Peyer's patch (tissue), 4 donors: Measurements from ENCODE around the gene AMN1. TPM values are rescaled to one million over a fixed set of nuclear protein-coding genes. Genes with fewer than 3 reads are reported as not detected.
"Not testable (repeated sequence)": the region's sequence is repeated elsewhere in the genome, so short reads cannot be mapped to it uniquely, and the experiment has no call there.

Source experiments
- DNase-seq, 3 donors: peaks; one replicate each; pipeline ENCODE4 v3.0.0-alpha.2; 2017 to 2019
- H3K27ac ChIP-seq, 4 donors: fragments of 200-600 bp; sonication (generic); one replicate each; pipeline ENCODE4 v1.5.1; 2016 to 2019
- H3K27me3 ChIP-seq, 2 donors: fragments of 200-600 bp; sonication (generic); one replicate each; pipeline ENCODE4 v1.5.1; 2019
- H3K36me3 ChIP-seq, 3 donors: fragments of 200-600 bp; sonication (generic); one replicate each; pipeline ENCODE4 v1.5.1; 2016 to 2019
- H3K4me1 ChIP-seq, 4 donors: fragments of 200-600 bp; sonication (generic); one replicate each; pipeline ENCODE4 v1.5.1; 2016 to 2019
- H3K4me3 ChIP-seq, 4 donors: fragments of 200-600 bp; sonication (generic); 1 replicate in 3 of 4; 2 replicates in 1 of 4; pipeline ENCODE4 v1.5.1; 2016 to 2019; ENCODE audit warnings: mild to moderate bottlenecking in 1 of 4
- H3K9me3 ChIP-seq, 4 donors: fragments of 200-600 bp; sonication (generic); one replicate each; pipeline ENCODE4 v1.5.1; 2016 to 2019; ENCODE audit warnings: mild to moderate bottlenecking in 1 of 4
- POLR2A ChIP-seq, 2 donors: fragments of 450-650 bp; IDR thresholded peaks; one replicate each; pipeline ENCODE4 v1.5.1; 2017; ENCODE audit warnings: antibody characterized with exemption in 2 of 2, mild to moderate bottlenecking in 2 of 2, moderate library complexity in 2 of 2
- total RNA-seq, 4 donors: library from RNA; depleted of rRNA; stranded (reverse); fragments of >200 nt; gene quantifications; one replicate each; pipeline ENCODE4 v1.1.0, GENCODE V29; 2016
- TF ChIP-seq, protein P1 (sequence below), 6 experiments: fragments of 450-650 bp in 4 of 6; fragments of 200-600 bp in 2 of 6; sonication (generic) in 1 of 6; IDR thresholded peaks; one replicate each; pipeline ENCODE4 v1.5.1; 2017 to 2019; ENCODE audit warnings: antibody characterized with exemption in 6 of 6, mild to moderate bottlenecking in 3 of 6, moderate library complexity in 1 of 6

AMN1 gene
- total RNA-seq, 4 donors from 2014 or later, result 0.95 to 21.5 (median 6.4) TPM

DNA sequence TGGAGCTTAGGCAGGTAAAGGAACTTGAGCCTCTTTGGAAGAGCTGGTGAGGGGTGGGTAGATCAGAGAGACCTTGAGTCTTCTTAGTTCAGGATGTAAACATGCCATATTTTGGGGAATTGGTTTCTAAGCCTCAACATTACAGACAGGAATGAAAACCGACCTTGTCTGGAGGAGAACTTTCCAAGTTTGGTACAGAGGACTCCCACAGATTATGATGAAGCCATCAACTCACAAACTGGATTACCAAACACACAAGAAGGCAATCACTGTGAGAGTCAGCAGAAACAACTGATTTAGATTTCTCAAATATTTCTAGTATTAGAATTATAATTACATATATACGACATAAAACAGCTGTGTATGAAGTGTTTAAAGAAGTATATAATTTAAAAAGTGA is 22.3 kb upstream of the AMN1 start:
- Histone ChIP-seq H3K9me3 (peaks cover 0 to 9% (median 0%) of the 10 kb centered on the region in 4 donors), H3K27me3 (no peaks in the 10 kb centered on the region), H3K4me3 (no peak overlapping the region), H3K36me3 (no peaks in the 10 kb centered on the region), H3K4me1 (peaks cover 0 to 5% (median 0%) of the 10 kb centered on the region in 4 donors), H3K27ac (no peak overlapping the region)
- TF ChIP-seq POLR2A (IDR thresholded peaks at IDR 0.05), result no peak
- TF ChIP-seq, protein P1, sequence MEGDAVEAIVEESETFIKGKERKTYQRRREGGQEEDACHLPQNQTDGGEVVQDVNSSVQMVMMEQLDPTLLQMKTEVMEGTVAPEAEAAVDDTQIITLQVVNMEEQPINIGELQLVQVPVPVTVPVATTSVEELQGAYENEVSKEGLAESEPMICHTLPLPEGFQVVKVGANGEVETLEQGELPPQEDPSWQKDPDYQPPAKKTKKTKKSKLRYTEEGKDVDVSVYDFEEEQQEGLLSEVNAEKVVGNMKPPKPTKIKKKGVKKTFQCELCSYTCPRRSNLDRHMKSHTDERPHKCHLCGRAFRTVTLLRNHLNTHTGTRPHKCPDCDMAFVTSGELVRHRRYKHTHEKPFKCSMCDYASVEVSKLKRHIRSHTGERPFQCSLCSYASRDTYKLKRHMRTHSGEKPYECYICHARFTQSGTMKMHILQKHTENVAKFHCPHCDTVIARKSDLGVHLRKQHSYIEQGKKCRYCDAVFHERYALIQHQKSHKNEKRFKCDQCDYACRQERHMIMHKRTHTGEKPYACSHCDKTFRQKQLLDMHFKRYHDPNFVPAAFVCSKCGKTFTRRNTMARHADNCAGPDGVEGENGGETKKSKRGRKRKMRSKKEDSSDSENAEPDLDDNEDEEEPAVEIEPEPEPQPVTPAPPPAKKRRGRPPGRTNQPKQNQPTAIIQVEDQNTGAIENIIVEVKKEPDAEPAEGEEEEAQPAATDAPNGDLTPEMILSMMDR (IDR thresholded peaks at IDR 0.05), result no peak
- no peak for DNase-seq

- peaks cover 0 to 5% (median 0%) of the 10 kb centered on the region in 4 donors for H3K4me1 ChIP-seq
- DNase-seq, result no peak
- H3K27ac ChIP-seq, result peak overlapping the region in 1 of 4 donors; percentile 40
- TF ChIP-seq, protein P1 (IDR thresholded peaks at IDR 0.05), result no peak
- TF ChIP-seq POLR2A (IDR thresholded peaks at IDR 0.05), result no peak
- H3K27me3 ChIP-seq, result no peaks in the 10 kb centered on the region
- no peak overlapping the region for H3K4me3 ChIP-seq
- H3K36me3 ChIP-seq, result no peaks in the 10 kb centered on the region
- peaks cover 0 to 9% (median 0%) of the 10 kb centered on the region in 4 donors for H3K9me3 ChIP-seq
Observed at GRCh38 chr12:31750747-31751039, 21.9 kb upstream of the AMN1 start.

GRCh38 chr12:31749024-31749704 is 20.3 kb upstream of the AMN1 start:
- Histone ChIP-seq H3K27ac (peak overlapping the region; percentile 61 to 91 (median 78)), H3K4me3 (no peak overlapping the region), H3K4me1 (peaks cover 0 to 5% (median 0%) of the 10 kb centered on the region in 4 donors), H3K9me3 (peaks cover 0 to 9% (median 0%) of the 10 kb centered on the region in 4 donors), H3K36me3 (no peaks in the 10 kb centered on the region), H3K27me3 (no peaks in the 10 kb centered on the region)
- peak; percentile 64 to 91 (median 69) for DNase-seq
- peak in 1 of 2 donors; percentile 51 for TF ChIP-seq POLR2A (IDR thresholded peaks at IDR 0.05)
- TF ChIP-seq, protein P1 (IDR thresholded peaks at IDR 0.05), result no peak

DNA sequence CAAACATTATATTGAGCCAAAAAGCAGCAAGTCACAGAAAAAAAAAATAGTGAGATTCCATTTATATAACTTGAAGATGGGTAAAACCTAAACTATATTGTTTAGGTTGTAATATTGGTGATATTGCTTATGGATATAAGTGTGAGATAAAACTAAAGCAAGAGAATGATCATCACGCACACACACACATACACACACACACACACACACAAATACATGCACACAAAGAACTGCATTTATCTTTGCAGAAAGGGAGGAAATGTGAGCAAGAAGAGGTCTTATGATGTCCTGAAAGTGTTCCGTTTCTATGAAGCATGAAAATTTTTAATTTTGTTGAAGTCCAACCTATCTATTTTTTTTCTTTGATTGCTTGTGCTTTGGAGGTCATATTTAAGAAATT is 16.4 kb upstream of the AMN1 start:
- no peak for DNase-seq
- Histone ChIP-seq H3K9me3 (peaks cover 0 to 9% (median 0%) of the 10 kb centered on the region in 4 donors), H3K27ac (peak overlapping the region in 2 of 4 donors; percentile 11 to 75), H3K36me3 (no peaks in the 10 kb centered on the region), H3K27me3 (no peaks in the 10 kb centered on the region), H3K4me3 (no peak overlapping the region), H3K4me1 (peaks cover 0 to 5% (median 2%) of the 10 kb centered on the region in 4 donors)
- TF ChIP-seq POLR2A (IDR thresholded peaks at IDR 0.05), result no peak
- TF ChIP-seq, protein P1 (IDR thresholded peaks at IDR 0.05), result no peak

DNA sequence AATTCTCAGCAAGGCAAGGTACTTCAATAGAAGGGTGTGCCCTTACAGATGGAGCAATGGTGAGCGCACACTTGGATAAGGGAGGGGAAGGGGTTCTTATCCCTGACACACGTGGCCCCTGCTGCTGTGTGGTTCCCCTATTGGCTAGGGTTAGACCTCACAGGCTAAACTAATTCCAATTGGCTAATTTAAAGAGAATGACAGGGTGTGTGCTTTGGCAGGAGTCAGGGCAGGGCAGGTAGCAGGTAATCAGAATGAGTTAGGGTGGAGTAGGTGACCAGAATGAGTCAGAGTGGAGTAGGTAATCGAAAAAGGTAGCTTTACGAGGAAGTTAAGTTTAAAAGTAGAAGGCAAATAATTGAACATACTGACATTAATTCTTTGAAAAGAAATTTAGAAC is 15.5 kb upstream of the AMN1 start:
- peak overlapping the region; percentile 11 to 75 (median 38) for H3K27ac ChIP-seq
- not testable (repeated sequence) for H3K27me3 ChIP-seq, H3K4me3 ChIP-seq, H3K36me3 ChIP-seq, H3K9me3 ChIP-seq, H3K4me1 ChIP-seq
- DNase-seq, result peak in 2 of 3 donors; percentile 54 to 69

DNA sequence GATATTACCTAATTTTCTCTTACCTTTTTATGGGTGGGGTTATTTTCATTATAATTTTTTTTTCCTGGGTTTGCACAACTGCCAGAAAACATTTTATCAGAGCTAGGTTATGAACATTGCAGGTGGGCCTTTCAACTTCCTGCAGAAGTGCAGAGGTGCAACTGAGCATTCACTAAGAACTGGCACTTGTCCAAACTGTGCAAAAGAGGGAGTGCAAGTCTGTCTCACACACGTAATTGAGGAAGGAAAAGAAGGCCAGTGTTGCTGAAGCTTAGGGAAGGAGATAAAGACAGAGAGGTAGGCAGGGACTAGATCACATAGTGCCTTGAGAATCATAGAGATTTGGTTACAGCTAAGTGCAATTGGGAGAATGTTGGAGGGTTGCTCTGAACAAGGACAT is 14.1 kb upstream of the AMN1 start:
- Histone ChIP-seq H3K36me3 (no peaks in the 10 kb centered on the region), H3K9me3 (no peaks in the 10 kb centered on the region), H3K27me3 (no peaks in the 10 kb centered on the region), H3K4me1 (peaks cover 0 to 5% (median 2%) of the 10 kb centered on the region in 4 donors), H3K4me3 (no peak overlapping the region), H3K27ac (peak overlapping the region in 2 of 4 donors; percentile 8 to 75)
- no peak for TF ChIP-seq POLR2A (IDR thresholded peaks at IDR 0.05)
- TF ChIP-seq, protein P1 (IDR thresholded peaks at IDR 0.05), result no peak
- DNase-seq, result peak in 2 of 3 donors; percentile 67 to 77
